ENCODE data around the gene ABO. TPM values are rescaled to one million over a fixed set of nuclear protein-coding genes. Genes with fewer than 3 reads are reported as not detected.
"Not testable (repeated sequence)": the region's sequence is repeated elsewhere in the genome, so short reads cannot be mapped to it uniquely, and the experiment has no call there.

Gene ABO
- total RNA-seq, 2 donors from 2014 or later, result 0.35 to 1.2 TPM

DNA sequence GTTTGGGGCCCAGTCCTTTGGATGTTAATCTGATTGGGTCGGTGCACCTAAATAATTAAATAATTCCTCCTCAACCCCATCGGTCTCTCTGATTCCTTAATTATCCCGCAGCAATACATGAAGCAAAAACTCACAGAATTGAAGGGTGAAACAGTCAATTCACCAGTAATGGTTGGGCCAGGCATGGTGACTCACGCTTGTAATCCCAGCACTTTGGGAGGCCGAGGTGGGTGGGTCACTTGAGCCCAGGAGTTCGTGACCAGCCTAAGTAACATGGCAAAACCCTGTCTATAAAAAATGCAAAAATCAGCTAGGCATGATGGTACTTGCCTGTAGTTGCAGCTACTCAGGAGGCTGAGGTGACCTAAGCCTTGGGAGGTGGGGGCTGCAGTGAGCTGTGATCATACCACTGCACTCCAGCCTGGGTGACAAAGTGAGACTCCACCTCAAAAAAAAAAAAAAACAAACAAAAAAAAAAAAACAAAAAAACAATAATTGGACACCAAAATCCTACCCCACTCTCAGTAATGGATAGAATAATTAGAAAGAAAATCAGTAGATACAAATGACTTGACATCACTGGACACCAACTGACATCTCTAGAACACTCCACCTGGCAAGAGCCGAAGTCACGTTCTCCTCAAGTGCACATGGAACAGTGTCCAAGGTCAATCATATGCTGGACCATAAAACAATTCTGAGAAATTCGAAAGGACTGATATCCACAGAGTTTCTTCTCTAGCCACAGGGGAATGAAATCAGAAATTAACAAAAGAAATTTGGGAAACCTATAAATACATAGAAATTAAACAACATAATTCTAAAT lies 5.3 kb downstream of the ABO start:
- H3K27ac Mint-ChIP-seq, result no peak overlapping the region

GRCh38 chr9:133269136-133269535 lies 5.9 kb downstream of the ABO start:
- peaks cover 30% of the 10 kb centered on the region for H3K27me3 Mint-ChIP-seq (ENCODE audit: insufficient read depth)
- not testable (repeated sequence) for H3K27ac Mint-ChIP-seq; DNase-seq; H3K27ac ChIP-seq (ENCODE audit: low read depth, low read length); H3K4me3 Mint-ChIP-seq; H3K4me1 Mint-ChIP-seq; H3K9ac ChIP-seq (ENCODE audit: extremely low read depth, low read length, poor library complexity, severe bottlenecking); H3K36me3 ChIP-seq (ENCODE audit: control insufficient read depth, insufficient read depth, low read length); H3K4me1 ChIP-seq (ENCODE audit: control insufficient read depth, insufficient read depth, low read length); H3K36me3 Mint-ChIP-seq (ENCODE audit: low read depth); H3K9me3 ChIP-seq (ENCODE audit: control insufficient read depth, low read length); H3K9me3 Mint-ChIP-seq; H3K4me3 ChIP-seq (ENCODE audit: low read length)
- peaks cover 21% of the 10 kb centered on the region for H3K27me3 ChIP-seq (ENCODE audit: control insufficient read depth, insufficient read depth, low read length, poor library complexity, severe bottlenecking)
- 85% methylated on average over 2 of the region's 2 CpGs; no CpG with 5 or more reads in 1 of the 2 experiments for whole genome bisulfite sequencing, 2 experiments (ENCODE audit: insufficient coverage in 1 of 2, insufficient read length in 1 of 2)

More for the DNA sequence above, 5.3 kb downstream of the ABO start:
- TF ChIP-seq CTCF (conservative IDR thresholded peaks at IDR 0.05), result no peak
- H3K4me3 Mint-ChIP-seq, result no peak overlapping the region
- H3K4me3 ChIP-seq (ENCODE audit: low read length), result no peak overlapping the region
- peaks cover 6% of the 10 kb centered on the region for H3K4me1 Mint-ChIP-seq
- WGBS, 2 experiments (ENCODE audit: insufficient coverage in 1 of 2, insufficient read length in 1 of 2), result 85 to 88% methylated on average over 8 to 9 of the region's 9 CpGs
- H3K27me3 Mint-ChIP-seq (ENCODE audit: insufficient read depth), result peaks cover 36% of the 10 kb centered on the region
- H3K27me3 ChIP-seq (ENCODE audit: control insufficient read depth, insufficient read depth, low read length, poor library complexity, severe bottlenecking), result peaks cover 27% of the 10 kb centered on the region
- no peaks in the 10 kb centered on the region for H3K36me3 ChIP-seq (ENCODE audit: control insufficient read depth, insufficient read depth, low read length)
- no peaks in the 10 kb centered on the region for H3K36me3 Mint-ChIP-seq (ENCODE audit: low read depth)
- no peaks in the 10 kb centered on the region for H3K4me1 ChIP-seq (ENCODE audit: control insufficient read depth, insufficient read depth, low read length)
- H3K9ac ChIP-seq (ENCODE audit: extremely low read depth, low read length, poor library complexity, severe bottlenecking), result no peak overlapping the region
- no peak overlapping the region for H3K27ac ChIP-seq (ENCODE audit: low read depth, low read length)
- H3K9me3 ChIP-seq (ENCODE audit: control insufficient read depth, low read length), result no peaks in the 10 kb centered on the region
- no peaks in the 10 kb centered on the region for H3K9me3 Mint-ChIP-seq
- DNase-seq, result no peak

DNA sequence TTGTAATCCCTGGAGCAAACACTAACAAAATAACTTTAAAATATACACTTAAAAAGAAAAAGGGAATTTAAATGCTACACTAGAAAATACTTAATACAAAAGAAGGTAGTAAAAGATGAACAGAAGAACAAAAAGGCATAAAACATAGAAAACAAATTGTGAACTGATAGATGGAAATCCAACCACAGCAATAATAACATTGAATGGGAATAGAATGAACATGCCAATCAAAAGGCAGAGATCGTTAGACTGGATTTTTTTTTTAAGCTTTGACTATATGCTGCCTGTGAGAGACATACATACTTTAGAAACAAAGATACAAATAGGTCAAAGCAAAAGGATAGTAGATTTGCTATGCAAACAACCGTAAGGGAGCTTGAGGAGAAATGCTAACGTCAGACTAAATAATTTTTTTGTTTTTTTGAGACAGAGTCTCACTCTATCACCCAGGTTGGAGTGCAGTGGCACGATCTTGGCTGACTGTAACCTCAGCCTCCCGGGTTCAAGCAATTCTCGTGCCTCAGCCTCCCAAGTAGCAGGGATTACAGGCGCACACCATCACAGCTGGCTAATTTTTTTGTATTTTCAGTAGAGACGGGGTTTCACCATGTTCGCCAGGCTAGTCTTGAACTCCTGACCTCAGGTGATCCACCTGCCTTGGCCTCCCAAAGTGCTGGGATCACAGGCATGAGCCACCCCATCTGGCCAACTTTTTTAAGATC lies 6.5 kb downstream of the ABO start:
- Mint-ChIP-seq H3K27ac (no peak overlapping the region), H3K4me3 (no peak overlapping the region), H3K36me3 (ENCODE audit: low read depth) (no peaks in the 10 kb centered on the region), H3K27me3 (ENCODE audit: insufficient read depth) (peaks cover 24% of the 10 kb centered on the region), H3K4me1 (peaks cover 6% of the 10 kb centered on the region), H3K9me3 (peaks cover 4% of the 10 kb centered on the region)
- peaks cover 15% of the 10 kb centered on the region for H3K27me3 ChIP-seq (ENCODE audit: control insufficient read depth, insufficient read depth, low read length, poor library complexity, severe bottlenecking)
- H3K36me3 ChIP-seq (ENCODE audit: control insufficient read depth, insufficient read depth, low read length), result no peaks in the 10 kb centered on the region
- H3K9me3 ChIP-seq (ENCODE audit: control insufficient read depth, low read length), result peaks cover 4% of the 10 kb centered on the region
- no peak overlapping the region for H3K27ac ChIP-seq (ENCODE audit: low read depth, low read length)
- no peak overlapping the region for H3K9ac ChIP-seq (ENCODE audit: extremely low read depth, low read length, poor library complexity, severe bottlenecking)
- H3K4me1 ChIP-seq (ENCODE audit: control insufficient read depth, insufficient read depth, low read length), result no peaks in the 10 kb centered on the region
- DNase-seq, result no peak
- no peak overlapping the region for H3K4me3 ChIP-seq (ENCODE audit: low read length)
- WGBS, 2 experiments (ENCODE audit: insufficient coverage in 1 of 2, insufficient read length in 1 of 2), result 81 to 93% methylated on average over 6 to 9 of the region's 9 CpGs
- no peak for TF ChIP-seq CTCF (conservative IDR thresholded peaks at IDR 0.05)
